Liver (tissue), 9 donors: Measurements from ENCODE around the gene SMIM28. TPM values are rescaled to one million over a fixed set of nuclear protein-coding genes. Genes with fewer than 3 reads are reported as not detected.

Experiments
- DNase-seq: peaks from one replicate; pipeline ENCODE4 v3.0.0-alpha.2; 2017; ENCODE audit warnings: low spot score
- H3K27ac ChIP-seq, 2 donors: one replicate each; pipeline ENCODE4 v1.7.0; 2013; ENCODE audit warnings: inconsistent platforms in 2 of 2, low read length in 2 of 2, control low read depth in 1 of 2, low read depth in 1 of 2, mild to moderate bottlenecking in 1 of 2
- H3K27me3 ChIP-seq, 4 donors: one replicate each; pipeline versions ENCODE4 v1.6.1 to v1.7.0; 2013; ENCODE audit warnings: low read length in 3 of 4, inconsistent platforms in 1 of 4, mild to moderate bottlenecking in 1 of 4, moderate library complexity in 1 of 4; ENCODE audit not compliant: control insufficient read depth in 4 of 4, insufficient read depth in 4 of 4
- H3K36me3 ChIP-seq, 4 donors: one replicate each; pipeline versions ENCODE4 v1.6.1 to v1.7.0; 2013; ENCODE audit warnings: low read length in 3 of 4, mild to moderate bottlenecking in 3 of 4, low read depth in 1 of 4, moderate library complexity in 1 of 4; ENCODE audit not compliant: control insufficient read depth in 4 of 4, insufficient read depth in 3 of 4
- H3K4me1 ChIP-seq, 4 donors: one replicate each; pipeline versions ENCODE4 v1.6.1 to v1.7.0; 2013; ENCODE audit warnings: low read length in 3 of 4, mild to moderate bottlenecking in 3 of 4, moderate library complexity in 1 of 4; ENCODE audit not compliant: control insufficient read depth in 4 of 4, insufficient read depth in 4 of 4
- H3K4me3 ChIP-seq, 3 donors: one replicate each; pipeline versions ENCODE4 v1.6.1 to v1.7.0; 2013; ENCODE audit warnings: low read length in 3 of 3, control low read depth in 1 of 3, low read depth in 1 of 3, mild to moderate bottlenecking in 1 of 3
- H3K9ac ChIP-seq, 2 donors: one replicate each; pipeline ENCODE4 v1.7.0; 2013; ENCODE audit warnings: low read length in 2 of 2, mild to moderate bottlenecking in 2 of 2, moderate library complexity in 2 of 2, control low read depth in 1 of 2, low read depth in 1 of 2
- H3K9me3 ChIP-seq, 4 donors: one replicate each; pipeline versions ENCODE4 v1.6.1 to v1.7.0; 2013; ENCODE audit warnings: low read length in 3 of 4; ENCODE audit not compliant: control insufficient read depth in 4 of 4
- ATF3 ChIP-seq: IDR thresholded peaks from 2 replicates; pipeline ENCODE4 v1.6.1; 2016; ENCODE audit warnings: antibody characterized with exemption
- EGR1 ChIP-seq, 2 donors: IDR thresholded peaks; 2 replicates each; pipeline ENCODE4 v1.6.1; 2016 to 2018; ENCODE audit warnings: antibody characterized with exemption in 2 of 2, low read depth in 2 of 2
- FOXA1 ChIP-seq: IDR thresholded peaks from 2 replicates; pipeline ENCODE4 v1.6.1; 2016; ENCODE audit warnings: antibody characterized with exemption
- FOXA2 ChIP-seq: IDR thresholded peaks from 2 replicates; pipeline ENCODE4 v1.6.1; 2016; ENCODE audit warnings: antibody characterized with exemption
- GABPA ChIP-seq, 2 donors: IDR thresholded peaks in 1 of 2; conservative IDR thresholded peaks in 1 of 2; 2 replicates each; pipeline ENCODE4 v1.6.1; 2016; ENCODE audit warnings: antibody characterized with exemption in 2 of 2, mild to moderate bottlenecking in 1 of 2, moderate library complexity in 1 of 2
- HNF4A ChIP-seq, 2 donors: conservative IDR thresholded peaks; 2 replicates each; pipeline ENCODE4 v1.6.1; 2016; ENCODE audit warnings: antibody characterized with exemption in 2 of 2, mild to moderate bottlenecking in 2 of 2
- HNF4G ChIP-seq: IDR thresholded peaks from 2 replicates; pipeline ENCODE4 v1.6.1; 2016; ENCODE audit warnings: antibody characterized with exemption
- JUND ChIP-seq, 2 donors: IDR thresholded peaks; 2 replicates each; pipeline ENCODE4 v1.6.1; 2016; ENCODE audit warnings: antibody characterized with exemption in 2 of 2
- NR2F2 ChIP-seq: IDR thresholded peaks from 2 replicates; pipeline ENCODE4 v1.6.1; 2016; ENCODE audit warnings: antibody characterized with exemption
- RAD21 ChIP-seq, 2 donors: IDR thresholded peaks; 2 replicates each; pipeline ENCODE4 v1.6.1; 2016; ENCODE audit warnings: antibody characterized with exemption in 2 of 2, mild to moderate bottlenecking in 2 of 2
- SP1 ChIP-seq: IDR thresholded peaks from 2 replicates; pipeline ENCODE4 v1.6.1; 2018; ENCODE audit warnings: antibody characterized with exemption, mild to moderate bottlenecking
- TAF1 ChIP-seq: conservative IDR thresholded peaks from 2 replicates; pipeline ENCODE4 v1.6.1; 2016; ENCODE audit warnings: antibody characterized with exemption, mild to moderate bottlenecking
- ZBTB33 ChIP-seq: IDR thresholded peaks from 2 replicates; pipeline ENCODE4 v1.6.1; 2016; ENCODE audit warnings: antibody characterized with exemption
- WGBS: extraction: QIAGEN DNeasy Blood & Tissue Kit; methylation state at CpG from one replicate; pipeline ENCODE4 v1.1.7; 2013; 5-methylcytosine and 5-hydroxymethylcytosine counted together
- polyA plus RNA-seq, 2 donors: library from polyadenylated mRNA; stranded (reverse) in 1 of 2; unstranded in 1 of 2; fragments of 200-250 nt in 1 of 2; fragments of >200 nt in 1 of 2; fragmentation: Nextera tagmentation in 1 of 2; extraction: Ambion mirVana in 1 of 2; gene quantifications; one replicate each; pipeline versions ENCODE4 v1.2.1 to v1.2.3, GENCODE V29; 2013 to 2015
- total RNA-seq, 2 donors: library from RNA; depleted of rRNA; stranded (reverse); fragments of >200 nt; gene quantifications; one replicate each; pipeline ENCODE4 v1.2.3, GENCODE V29; 2014
- TF ChIP-seq, protein P1 (sequence below): fragments of 150-350 bp; IDR thresholded peaks from 2 replicates; pipeline ENCODE4 v1.5.1; 2017; ENCODE audit warnings: improper control_type of control experiment, low read depth, low read length; ENCODE audit not compliant: missing input control
- TF ChIP-seq, protein P2 (sequence below): IDR thresholded peaks from 2 replicates; pipeline ENCODE4 v1.6.1; 2016; ENCODE audit warnings: antibody characterized with exemption, mild to moderate bottlenecking
- TF ChIP-seq, protein P3 (sequence below): IDR thresholded peaks from 2 replicates; pipeline ENCODE4 v1.6.1; 2016; ENCODE audit warnings: antibody characterized with exemption
- donor health status: healthy.
- donor health status: healthy.
- donor health status: healthy.
- donor health status: healthy.
- donor health status: healthy.

SMIM28 gene
- total and polyA plus RNA-seq, 4 donors: not detected

- Histone ChIP-seq H3K9me3 (no peaks in the 10 kb centered on the region), H3K4me1 (peaks cover 0 to 4% (median 0%) of the 10 kb centered on the region in 4 donors), H3K27me3 (no peaks in the 10 kb centered on the region), H3K27ac (no peak overlapping the region), H3K4me3 (no peak overlapping the region), H3K36me3 (no peaks in the 10 kb centered on the region), H3K9ac (no peak overlapping the region)
- DNase-seq: no peak
- 91% methylated on average over 3 of the region's 3 CpGs for WGBS
- no peak for TF ChIP-seq NR2F2
- TF ChIP-seq, protein P1, sequence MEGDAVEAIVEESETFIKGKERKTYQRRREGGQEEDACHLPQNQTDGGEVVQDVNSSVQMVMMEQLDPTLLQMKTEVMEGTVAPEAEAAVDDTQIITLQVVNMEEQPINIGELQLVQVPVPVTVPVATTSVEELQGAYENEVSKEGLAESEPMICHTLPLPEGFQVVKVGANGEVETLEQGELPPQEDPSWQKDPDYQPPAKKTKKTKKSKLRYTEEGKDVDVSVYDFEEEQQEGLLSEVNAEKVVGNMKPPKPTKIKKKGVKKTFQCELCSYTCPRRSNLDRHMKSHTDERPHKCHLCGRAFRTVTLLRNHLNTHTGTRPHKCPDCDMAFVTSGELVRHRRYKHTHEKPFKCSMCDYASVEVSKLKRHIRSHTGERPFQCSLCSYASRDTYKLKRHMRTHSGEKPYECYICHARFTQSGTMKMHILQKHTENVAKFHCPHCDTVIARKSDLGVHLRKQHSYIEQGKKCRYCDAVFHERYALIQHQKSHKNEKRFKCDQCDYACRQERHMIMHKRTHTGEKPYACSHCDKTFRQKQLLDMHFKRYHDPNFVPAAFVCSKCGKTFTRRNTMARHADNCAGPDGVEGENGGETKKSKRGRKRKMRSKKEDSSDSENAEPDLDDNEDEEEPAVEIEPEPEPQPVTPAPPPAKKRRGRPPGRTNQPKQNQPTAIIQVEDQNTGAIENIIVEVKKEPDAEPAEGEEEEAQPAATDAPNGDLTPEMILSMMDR: no peak
- no peak for TF ChIP-seq ATF3
- no peak for TF ChIP-seq GABPA (IDR thresholded peaks at IDR 0.05 in 1 of 2, conservative IDR thresholded peaks at IDR 0.05 in 1 of 2)
- TF ChIP-seq HNF4G: no peak
- TF ChIP-seq, protein P2, sequence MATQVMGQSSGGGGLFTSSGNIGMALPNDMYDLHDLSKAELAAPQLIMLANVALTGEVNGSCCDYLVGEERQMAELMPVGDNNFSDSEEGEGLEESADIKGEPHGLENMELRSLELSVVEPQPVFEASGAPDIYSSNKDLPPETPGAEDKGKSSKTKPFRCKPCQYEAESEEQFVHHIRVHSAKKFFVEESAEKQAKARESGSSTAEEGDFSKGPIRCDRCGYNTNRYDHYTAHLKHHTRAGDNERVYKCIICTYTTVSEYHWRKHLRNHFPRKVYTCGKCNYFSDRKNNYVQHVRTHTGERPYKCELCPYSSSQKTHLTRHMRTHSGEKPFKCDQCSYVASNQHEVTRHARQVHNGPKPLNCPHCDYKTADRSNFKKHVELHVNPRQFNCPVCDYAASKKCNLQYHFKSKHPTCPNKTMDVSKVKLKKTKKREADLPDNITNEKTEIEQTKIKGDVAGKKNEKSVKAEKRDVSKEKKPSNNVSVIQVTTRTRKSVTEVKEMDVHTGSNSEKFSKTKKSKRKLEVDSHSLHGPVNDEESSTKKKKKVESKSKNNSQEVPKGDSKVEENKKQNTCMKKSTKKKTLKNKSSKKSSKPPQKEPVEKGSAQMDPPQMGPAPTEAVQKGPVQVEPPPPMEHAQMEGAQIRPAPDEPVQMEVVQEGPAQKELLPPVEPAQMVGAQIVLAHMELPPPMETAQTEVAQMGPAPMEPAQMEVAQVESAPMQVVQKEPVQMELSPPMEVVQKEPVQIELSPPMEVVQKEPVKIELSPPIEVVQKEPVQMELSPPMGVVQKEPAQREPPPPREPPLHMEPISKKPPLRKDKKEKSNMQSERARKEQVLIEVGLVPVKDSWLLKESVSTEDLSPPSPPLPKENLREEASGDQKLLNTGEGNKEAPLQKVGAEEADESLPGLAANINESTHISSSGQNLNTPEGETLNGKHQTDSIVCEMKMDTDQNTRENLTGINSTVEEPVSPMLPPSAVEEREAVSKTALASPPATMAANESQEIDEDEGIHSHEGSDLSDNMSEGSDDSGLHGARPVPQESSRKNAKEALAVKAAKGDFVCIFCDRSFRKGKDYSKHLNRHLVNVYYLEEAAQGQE: no peak
- no peak for TF ChIP-seq FOXA1
- TF ChIP-seq, protein P3, sequence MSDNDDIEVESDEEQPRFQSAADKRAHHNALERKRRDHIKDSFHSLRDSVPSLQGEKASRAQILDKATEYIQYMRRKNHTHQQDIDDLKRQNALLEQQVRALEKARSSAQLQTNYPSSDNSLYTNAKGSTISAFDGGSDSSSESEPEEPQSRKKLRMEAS: no peak
- no peak for TF ChIP-seq TAF1
- TF ChIP-seq EGR1 (IDR thresholded peaks at IDR 0.05; ENCODE audit: low read depth in 2 of 2): no peak
- no peak for TF ChIP-seq ZBTB33
- no peak for TF ChIP-seq HNF4A (conservative IDR thresholded peaks at IDR 0.05)
- no peak for TF ChIP-seq SP1
Measured at GRCh38 chr6:138349891-138350290, 27.8 kb upstream of the SMIM28 start.

- no peaks in the 10 kb centered on the region for H3K9me3 ChIP-seq
- H3K27ac ChIP-seq: no peak overlapping the region
- no peak for DNase-seq
- no peaks in the 10 kb centered on the region for H3K4me1 ChIP-seq
- H3K27me3 ChIP-seq: no peaks in the 10 kb centered on the region
- no peak overlapping the region for H3K9ac ChIP-seq
- WGBS: 97% methylated on average over 1 of the region's 1 CpG
- no peaks in the 10 kb centered on the region for H3K36me3 ChIP-seq
- H3K4me3 ChIP-seq: no peak overlapping the region
- TF ChIP-seq ZBTB33 (no peak), RAD21 (IDR thresholded peaks at IDR 0.05) (no peak), FOXA2 (no peak), SP1 (no peak), JUND (IDR thresholded peaks at IDR 0.05) (no peak)
- TF ChIP-seq, protein P2: no peak
- TF ChIP-seq, protein P1: no peak
Measured at GRCh38 chr6:138357928-138358327, 19.8 kb upstream of the SMIM28 start.
